ENCODE measurements around the gene PRKN.

DNA sequence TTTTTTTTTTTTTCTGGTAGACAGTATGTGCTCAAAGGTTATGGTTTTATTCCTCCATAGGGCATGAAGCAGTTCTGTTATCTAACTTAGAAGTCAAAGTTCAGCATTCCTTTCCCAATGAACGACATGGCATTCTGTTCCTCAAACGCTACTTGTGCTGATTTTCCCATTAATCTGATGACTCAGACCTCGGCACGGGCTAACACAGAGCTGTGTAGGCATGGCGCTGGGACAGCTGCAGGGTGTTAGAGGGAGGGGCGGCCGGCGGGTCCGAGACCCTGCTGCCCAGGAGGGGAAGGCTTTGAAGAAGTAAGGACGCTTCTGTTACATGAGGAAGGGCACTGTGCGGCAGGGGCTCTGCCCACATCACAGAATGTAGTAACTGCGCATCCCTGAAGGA lies 1360.1 kb downstream of the PRKN start:
- TF ChIP-seq, protein P1, sequence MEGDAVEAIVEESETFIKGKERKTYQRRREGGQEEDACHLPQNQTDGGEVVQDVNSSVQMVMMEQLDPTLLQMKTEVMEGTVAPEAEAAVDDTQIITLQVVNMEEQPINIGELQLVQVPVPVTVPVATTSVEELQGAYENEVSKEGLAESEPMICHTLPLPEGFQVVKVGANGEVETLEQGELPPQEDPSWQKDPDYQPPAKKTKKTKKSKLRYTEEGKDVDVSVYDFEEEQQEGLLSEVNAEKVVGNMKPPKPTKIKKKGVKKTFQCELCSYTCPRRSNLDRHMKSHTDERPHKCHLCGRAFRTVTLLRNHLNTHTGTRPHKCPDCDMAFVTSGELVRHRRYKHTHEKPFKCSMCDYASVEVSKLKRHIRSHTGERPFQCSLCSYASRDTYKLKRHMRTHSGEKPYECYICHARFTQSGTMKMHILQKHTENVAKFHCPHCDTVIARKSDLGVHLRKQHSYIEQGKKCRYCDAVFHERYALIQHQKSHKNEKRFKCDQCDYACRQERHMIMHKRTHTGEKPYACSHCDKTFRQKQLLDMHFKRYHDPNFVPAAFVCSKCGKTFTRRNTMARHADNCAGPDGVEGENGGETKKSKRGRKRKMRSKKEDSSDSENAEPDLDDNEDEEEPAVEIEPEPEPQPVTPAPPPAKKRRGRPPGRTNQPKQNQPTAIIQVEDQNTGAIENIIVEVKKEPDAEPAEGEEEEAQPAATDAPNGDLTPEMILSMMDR (IDR thresholded peaks at IDR 0.05; ENCODE audit: poor library complexity, severe bottlenecking): no peak
- TF ChIP-seq EZH2 (IDR thresholded peaks at IDR 0.05; ENCODE audit: borderline replicate concordance, insufficient read depth, low read length, poor library complexity, severe bottlenecking) (no peak), RAD21 (conservative IDR thresholded peaks at IDR 0.05) (no peak)

Data from neural cell (in vitro differentiated cells).